Spleen (tissue), 7 donors: ENCODE measurements around the gene BANF2.

Experiments
- CTCF ChIP-seq, 11 experiments: fragments of 200-600 bp in 7 of 11; fragments of 450-650 bp in 4 of 11; sonication (generic) in 4 of 11; IDR thresholded peaks in 8 of 11; conservative IDR thresholded peaks in 3 of 11; 1 replicate in 7 of 11; 2 replicates in 4 of 11; pipeline versions ENCODE4 v1.4.0 to v1.8.0; 2016 to 2021; ENCODE audit warnings: antibody characterized with exemption in 11 of 11, inconsistent platforms in 4 of 11, mild to moderate bottlenecking in 1 of 11
- POLR2A ChIP-seq, 3 donors: fragments of 450-650 bp; IDR thresholded peaks; one replicate each; pipeline ENCODE4 v1.5.1; 2017; ENCODE audit warnings: antibody characterized with exemption in 3 of 3, mild to moderate bottlenecking in 1 of 3
- donor health status: DM: no; HTN: no; CAD: no; lungs with moderate emphysema.
- donor health status: DM: no; HTN: no; CAD: no.
- donor health status: DM: no; HTN: no; CAD: no.

GRCh38 chr20:17659801-17660200 is 40.0 kb upstream of the BANF2 start:
- TF ChIP-seq CTCF (IDR thresholded peaks at IDR 0.05 in 8 of 11, conservative IDR thresholded peaks at IDR 0.05 in 3 of 11) (no peak), POLR2A (IDR thresholded peaks at IDR 0.05) (no peak)
